ENCODE results near the gene GCGR. TPM values are rescaled to one million over a fixed set of nuclear protein-coding genes. Genes with fewer than 3 reads are reported as not detected.

Gene GCGR
- not detected in 3 replicates for total RNA-seq
- long read RNA-seq = 0 reads

DNA sequence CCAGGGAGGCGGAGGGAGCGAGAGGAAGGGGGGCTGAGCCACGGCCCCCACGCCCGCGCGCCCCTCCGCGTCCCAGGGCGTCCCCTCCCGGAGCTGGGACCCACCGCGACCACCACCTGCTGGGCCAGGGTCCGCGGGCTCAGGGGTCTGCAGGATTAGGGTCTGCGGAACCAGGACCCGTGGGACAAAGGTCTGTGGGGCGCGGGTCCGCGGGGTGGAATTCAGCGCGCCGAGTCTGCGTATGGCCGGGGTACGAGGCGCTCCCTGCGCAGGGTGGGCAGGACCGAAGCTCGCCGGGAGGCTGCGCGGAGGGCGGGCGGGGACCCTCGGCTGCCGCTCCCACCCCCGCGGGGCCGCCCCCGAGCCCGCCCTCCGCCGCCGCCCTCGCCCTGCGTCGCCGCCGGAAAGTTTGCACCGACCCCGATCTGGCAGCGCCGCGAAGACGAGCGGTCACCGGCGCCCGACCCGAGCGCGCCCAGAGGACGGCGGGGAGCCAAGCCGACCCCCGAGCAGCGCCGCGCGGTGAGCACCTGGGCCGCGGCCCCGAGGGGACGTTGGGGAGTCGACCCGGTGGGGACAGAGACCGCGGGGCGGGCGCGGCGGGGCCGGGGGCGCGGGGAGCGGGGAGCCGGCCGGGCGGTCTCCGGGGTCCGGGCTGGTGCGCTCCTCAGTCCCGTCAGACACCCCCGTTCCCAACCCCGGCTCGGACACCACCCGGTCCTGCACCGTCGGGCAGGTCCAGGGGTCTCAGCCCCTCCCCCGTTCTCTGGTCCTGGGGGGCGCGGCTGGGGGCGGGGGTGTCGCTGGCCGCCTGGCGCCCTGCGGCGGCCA is at the start of gene GCGR:
TSS of gene GCGR (plus strand) at position 423 of the 831 bp plus-strand sequence. CDS start 4,869 bp downstream, outside the sequence.
- TF ChIP-seq, protein P1, sequence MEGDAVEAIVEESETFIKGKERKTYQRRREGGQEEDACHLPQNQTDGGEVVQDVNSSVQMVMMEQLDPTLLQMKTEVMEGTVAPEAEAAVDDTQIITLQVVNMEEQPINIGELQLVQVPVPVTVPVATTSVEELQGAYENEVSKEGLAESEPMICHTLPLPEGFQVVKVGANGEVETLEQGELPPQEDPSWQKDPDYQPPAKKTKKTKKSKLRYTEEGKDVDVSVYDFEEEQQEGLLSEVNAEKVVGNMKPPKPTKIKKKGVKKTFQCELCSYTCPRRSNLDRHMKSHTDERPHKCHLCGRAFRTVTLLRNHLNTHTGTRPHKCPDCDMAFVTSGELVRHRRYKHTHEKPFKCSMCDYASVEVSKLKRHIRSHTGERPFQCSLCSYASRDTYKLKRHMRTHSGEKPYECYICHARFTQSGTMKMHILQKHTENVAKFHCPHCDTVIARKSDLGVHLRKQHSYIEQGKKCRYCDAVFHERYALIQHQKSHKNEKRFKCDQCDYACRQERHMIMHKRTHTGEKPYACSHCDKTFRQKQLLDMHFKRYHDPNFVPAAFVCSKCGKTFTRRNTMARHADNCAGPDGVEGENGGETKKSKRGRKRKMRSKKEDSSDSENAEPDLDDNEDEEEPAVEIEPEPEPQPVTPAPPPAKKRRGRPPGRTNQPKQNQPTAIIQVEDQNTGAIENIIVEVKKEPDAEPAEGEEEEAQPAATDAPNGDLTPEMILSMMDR (IDR thresholded peaks at IDR 0.05) = no peak
- no peak for DNase-seq (ENCODE audit: low spot score)
- peaks cover 32% of the 10 kb centered on the region for H3K27me3 Mint-ChIP-seq (ENCODE audit: low read depth)
- peaks cover 2% of the 10 kb centered on the region for H3K9me3 Mint-ChIP-seq (ENCODE audit: low read depth)
- no peak within 1 kb of the TSS for H3K27ac Mint-ChIP-seq (ENCODE audit: unreplicated experiment)
- no peaks in the 10 kb centered on the region for H3K36me3 Mint-ChIP-seq (ENCODE audit: low read depth)
- H3K4me1 Mint-ChIP-seq (ENCODE audit: low read depth) = peaks cover 7% of the 10 kb centered on the region
- no peak within 1 kb of the TSS for H3K4me3 Mint-ChIP-seq (ENCODE audit: unreplicated experiment)

DNA sequence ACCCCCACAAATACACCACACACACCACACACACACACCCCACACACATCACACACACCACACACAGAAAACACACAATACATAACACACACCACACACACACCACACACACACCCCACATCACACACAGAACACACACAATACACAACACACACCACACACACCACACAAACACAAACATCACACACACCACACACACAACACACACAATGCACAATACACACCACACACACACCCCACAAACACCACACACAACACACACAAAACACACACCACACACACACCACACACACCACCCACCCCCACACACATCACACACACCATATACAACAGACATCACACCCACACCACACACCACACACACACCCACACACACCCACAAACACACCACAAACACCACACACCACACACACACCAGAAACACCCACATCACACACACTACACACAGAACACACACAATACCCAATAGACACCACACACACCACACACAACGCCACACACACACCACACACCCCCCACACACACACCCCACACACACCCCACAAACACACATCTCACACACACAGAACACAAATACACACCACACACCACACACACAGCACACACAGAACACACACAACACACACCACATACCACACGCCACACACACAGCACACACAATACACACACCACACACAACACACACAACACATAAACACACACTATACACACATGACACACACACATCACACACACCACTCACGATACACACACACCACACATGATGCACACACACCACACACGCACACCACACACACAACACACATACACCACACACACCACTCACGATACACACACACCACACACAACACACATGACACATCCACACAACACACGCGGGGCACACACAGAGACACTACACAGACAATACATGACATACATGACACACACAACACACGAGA is 11.0 kb upstream of the GCGR start:
- TF ChIP-seq, protein P1 (IDR thresholded peaks at IDR 0.05) = no peak
- no peak overlapping the region for H3K4me3 Mint-ChIP-seq (ENCODE audit: unreplicated experiment)
- no peak overlapping the region for H3K27ac Mint-ChIP-seq (ENCODE audit: unreplicated experiment)
- no peaks in the 10 kb centered on the region for H3K4me1 Mint-ChIP-seq (ENCODE audit: low read depth)
- no peaks in the 10 kb centered on the region for H3K27me3 Mint-ChIP-seq (ENCODE audit: low read depth)
- H3K9me3 Mint-ChIP-seq (ENCODE audit: low read depth) = no peaks in the 10 kb centered on the region
- no peaks in the 10 kb centered on the region for H3K36me3 Mint-ChIP-seq (ENCODE audit: low read depth)
- no peak for DNase-seq (ENCODE audit: low spot score)

DNA sequence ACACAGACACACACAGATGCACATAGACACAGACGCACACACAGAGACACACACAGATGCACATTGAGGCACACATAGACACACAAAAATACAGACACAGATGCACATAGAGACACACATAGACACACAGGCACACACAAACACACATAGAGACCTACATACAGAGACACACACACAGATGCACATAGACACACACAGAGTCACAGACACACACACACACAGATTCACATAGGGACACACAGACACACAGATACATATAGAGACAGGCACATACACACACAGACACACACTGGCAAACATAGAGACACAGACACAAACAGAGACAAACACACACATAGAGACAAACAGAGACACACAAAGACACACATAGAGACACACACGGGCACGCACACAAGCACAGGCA is 9.9 kb upstream of the GCGR start:
- H3K36me3 Mint-ChIP-seq (ENCODE audit: low read depth) = no peaks in the 10 kb centered on the region
- TF ChIP-seq, protein P1 (IDR thresholded peaks at IDR 0.05) = no peak
- no peaks in the 10 kb centered on the region for H3K4me1 Mint-ChIP-seq (ENCODE audit: low read depth)
- H3K27ac Mint-ChIP-seq (ENCODE audit: unreplicated experiment) = no peak overlapping the region
- no peak for DNase-seq (ENCODE audit: low spot score)
- H3K27me3 Mint-ChIP-seq (ENCODE audit: low read depth) = no peaks in the 10 kb centered on the region
- H3K9me3 Mint-ChIP-seq (ENCODE audit: low read depth) = no peaks in the 10 kb centered on the region
- no peak overlapping the region for H3K4me3 Mint-ChIP-seq (ENCODE audit: unreplicated experiment)

DNA sequence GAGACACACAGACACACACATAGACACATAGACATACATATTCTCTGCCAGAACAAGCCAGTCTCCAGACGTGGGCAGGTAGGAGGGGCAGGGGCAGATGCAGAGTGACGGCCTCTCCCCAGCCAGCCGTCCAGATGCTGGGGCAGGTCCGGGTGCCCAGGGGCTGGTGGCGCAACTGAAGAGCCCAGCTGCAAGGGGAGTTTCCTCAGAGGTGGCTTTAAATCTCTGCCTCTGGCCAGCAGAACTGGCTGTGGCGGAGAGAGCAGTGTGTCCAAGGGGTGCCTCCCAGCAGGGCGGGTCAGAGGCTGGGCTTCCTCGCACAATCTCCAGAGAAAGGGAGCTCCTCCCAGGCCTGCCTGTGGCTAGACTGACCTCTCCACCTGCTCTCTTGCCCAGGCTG is 9.4 kb upstream of the GCGR start:
- TF ChIP-seq, protein P1 (IDR thresholded peaks at IDR 0.05) = no peak
- H3K27me3 Mint-ChIP-seq (ENCODE audit: low read depth) = no peaks in the 10 kb centered on the region
- no peak for DNase-seq (ENCODE audit: low spot score)
- no peak overlapping the region for H3K27ac Mint-ChIP-seq (ENCODE audit: unreplicated experiment)
- H3K36me3 Mint-ChIP-seq (ENCODE audit: low read depth) = no peaks in the 10 kb centered on the region
- no peaks in the 10 kb centered on the region for H3K9me3 Mint-ChIP-seq (ENCODE audit: low read depth)
- H3K4me1 Mint-ChIP-seq (ENCODE audit: low read depth) = no peaks in the 10 kb centered on the region
- no peak overlapping the region for H3K4me3 Mint-ChIP-seq (ENCODE audit: unreplicated experiment)

DNA sequence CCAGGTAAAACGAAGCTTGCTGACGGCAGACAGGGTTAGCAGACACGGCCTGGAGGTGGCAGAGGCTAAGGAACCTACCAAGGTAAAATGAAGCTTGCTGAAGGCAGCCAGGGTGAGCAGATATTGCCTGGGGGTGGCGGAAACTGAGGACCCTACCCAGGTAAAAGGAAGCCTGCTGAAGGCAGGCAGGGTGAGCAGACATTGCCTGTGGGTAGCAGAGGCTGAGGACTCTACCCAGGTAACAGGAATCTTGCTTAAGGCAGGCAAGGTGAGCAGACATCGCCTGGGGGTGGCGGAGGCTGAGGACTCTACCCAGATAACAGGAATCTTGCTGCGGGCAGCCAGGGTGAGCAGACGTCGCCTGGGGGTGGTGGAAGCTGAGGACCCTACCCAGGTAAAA is 2.6 kb upstream of the GCGR start:
- Mint-ChIP-seq H3K27me3 (ENCODE audit: low read depth) (peaks cover 30% of the 10 kb centered on the region), H3K36me3 (ENCODE audit: low read depth) (no peaks in the 10 kb centered on the region), H3K4me1 (ENCODE audit: low read depth) (peaks cover 7% of the 10 kb centered on the region)

More for the DNA sequence above, 2.6 kb upstream of the GCGR start:
- Mint-ChIP-seq H3K27ac (ENCODE audit: unreplicated experiment) (no peak overlapping the region), H3K9me3 (ENCODE audit: low read depth) (peaks cover 2% of the 10 kb centered on the region), H3K4me3 (ENCODE audit: unreplicated experiment) (no peak overlapping the region)
- DNase-seq (ENCODE audit: low spot score) = no peak
- TF ChIP-seq, protein P1 (IDR thresholded peaks at IDR 0.05) = no peak

Measured in chondrocyte (in vitro differentiated cells).